GM18507 (cell line): Measurements from ENCODE around the gene OR5F1.

Experiments
- DNase-seq: peaks from one replicate; pipeline ENCODE4 v3.0.0; 2011; ENCODE audit warnings: low read depth; ENCODE audit not compliant: insufficient read length; ENCODE audit errors: extremely low spot score
- FAIRE-seq: peaks from 2 replicates; lab custom pipeline; 2011; peaks lifted over from hg19 to GRCh38; lab: Jason Lieb, UNC

OR5F1 gene

DNA sequence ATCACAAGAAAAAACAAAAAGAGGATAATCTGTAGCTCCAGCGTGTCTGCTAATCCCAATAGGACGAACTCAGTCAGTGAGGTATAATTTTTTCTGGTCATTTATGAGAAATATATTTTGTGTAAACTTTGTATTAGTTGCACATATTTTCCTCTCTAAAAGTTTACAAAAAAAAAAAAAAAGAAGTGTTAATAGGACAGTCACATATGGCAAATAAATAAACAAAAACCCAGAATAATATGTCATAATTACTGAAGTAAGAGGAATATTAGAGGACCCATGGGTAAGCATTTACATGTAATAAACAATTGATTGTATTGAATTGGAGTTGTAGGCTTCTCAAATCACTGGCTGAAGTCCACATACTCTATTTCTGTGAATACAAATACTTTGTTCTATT lies at the start of gene OR5F1:
TSS of gene OR5F1 (minus strand) at position 101 of the 400 bp plus-strand sequence. CDS start at position 101, 0 bp downstream.
- DNase-seq: no peak
- FAIRE-seq: no peak

DNA sequence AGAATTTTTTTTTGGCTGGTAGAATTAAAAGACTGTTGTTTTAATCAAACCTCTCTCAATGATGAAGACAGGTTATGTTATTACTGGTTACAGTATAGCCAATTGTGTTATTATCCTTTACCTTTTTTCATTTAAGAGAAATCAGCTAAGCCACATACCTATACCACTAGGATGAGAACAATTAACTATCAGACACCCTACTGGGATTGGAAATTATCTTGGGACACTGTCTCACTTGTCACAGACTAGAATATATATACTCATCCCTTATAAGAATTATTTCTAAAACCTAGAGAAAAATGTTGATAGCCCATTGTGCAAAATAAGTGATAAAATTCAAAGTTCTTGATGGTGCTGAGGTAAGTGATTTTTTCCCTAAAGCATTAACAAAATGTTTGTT lies 32.9 kb upstream of the OR5F1 start, which contains the start of gene OR5AS1:
TSS of gene OR5AS1 (plus strand) at position 301 of the 400 bp plus-strand sequence. CDS start 2,765 bp downstream, outside the sequence.
- DNase-seq (no peak), FAIRE-seq (no peak)

DNA sequence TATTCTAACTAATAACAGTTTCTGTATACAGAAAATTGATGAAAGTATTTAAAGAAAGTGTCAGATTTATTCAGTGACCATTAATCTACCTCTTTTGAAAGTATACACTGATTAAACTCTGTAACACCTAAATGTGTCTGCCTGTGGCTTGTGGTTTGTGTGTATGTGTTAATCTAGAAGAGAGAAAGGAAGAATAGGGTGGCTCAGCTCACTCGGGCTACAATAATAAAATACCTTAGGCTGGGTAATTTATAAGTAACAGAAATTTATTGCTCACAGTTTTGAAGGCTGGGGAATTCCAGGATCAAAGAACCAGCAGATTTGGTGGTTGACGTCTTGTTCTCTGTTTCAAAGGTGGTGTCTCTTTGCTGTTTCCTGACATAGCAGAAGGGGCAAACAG lies 19.4 kb upstream of the OR5F1 start:
- DNase-seq (no peak), FAIRE-seq (no peak)

DNA sequence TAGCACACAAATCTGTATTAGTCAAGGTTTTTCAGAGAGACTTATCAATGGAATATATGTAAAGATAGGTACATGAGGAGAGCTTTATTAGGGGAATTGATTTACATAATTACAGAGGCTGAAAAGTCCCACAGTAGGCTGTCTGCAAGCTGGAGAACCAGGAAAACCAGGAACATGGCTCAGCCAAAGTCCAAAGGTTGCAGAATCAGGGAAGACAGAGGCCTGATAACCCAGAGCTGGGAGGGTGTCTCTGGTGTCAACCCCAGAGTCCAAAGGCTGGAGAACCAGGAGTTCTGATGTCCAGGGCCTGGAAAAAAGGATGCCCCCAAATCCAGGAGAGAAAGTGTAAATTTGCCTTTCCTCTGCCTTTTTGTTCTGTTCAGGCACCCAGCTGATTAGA lies 16.3 kb upstream of the OR5F1 start:
- no peak for FAIRE-seq
- DNase-seq: no peak

DNA sequence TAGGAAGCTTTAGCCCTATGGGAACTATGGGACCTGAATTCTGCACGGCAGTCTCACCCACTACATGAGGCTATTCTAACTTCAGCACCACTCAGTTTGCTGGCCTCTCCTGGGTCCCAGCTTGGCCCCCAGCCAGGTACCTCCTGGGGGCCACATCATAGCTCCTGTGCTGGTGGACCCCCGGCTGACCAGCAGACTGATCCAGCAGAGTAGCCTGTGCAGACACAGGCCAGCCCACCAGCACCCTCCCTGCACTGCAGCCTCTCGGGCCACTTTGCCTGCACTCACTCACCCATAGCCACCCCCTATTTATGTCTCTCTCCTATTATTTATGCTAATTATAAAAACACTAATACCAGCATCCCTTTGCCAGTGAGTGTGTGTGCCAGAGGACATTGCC lies 23.5 kb downstream of the OR5F1 start:
- no peak for FAIRE-seq
- DNase-seq: no peak

DNA sequence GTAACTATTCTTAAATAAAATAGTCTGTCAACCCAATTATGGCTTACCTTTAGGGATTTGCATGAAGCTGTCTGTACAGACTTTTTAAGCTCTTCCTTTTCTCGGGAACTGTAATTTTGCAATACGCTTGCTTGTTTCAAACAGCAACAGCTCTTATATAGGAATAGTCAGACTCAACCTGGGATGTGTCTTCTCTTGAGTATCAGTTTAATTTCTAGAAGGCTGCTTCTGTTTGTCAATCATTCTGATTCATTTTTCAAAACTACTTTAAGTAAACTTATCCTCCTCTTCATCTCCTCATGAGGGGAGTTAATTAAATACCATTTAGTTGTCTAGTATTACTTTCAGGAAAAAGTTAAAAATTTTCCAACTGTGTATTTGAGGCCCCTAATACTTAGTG lies 24.6 kb downstream of the OR5F1 start, which contains the start of gene OR10AG1:
TSS of gene OR10AG1 (minus strand) at position 101 of the 400 bp plus-strand sequence. CDS start at position 63, 38 bp downstream.
- no peak for FAIRE-seq
- DNase-seq: no peak

DNA sequence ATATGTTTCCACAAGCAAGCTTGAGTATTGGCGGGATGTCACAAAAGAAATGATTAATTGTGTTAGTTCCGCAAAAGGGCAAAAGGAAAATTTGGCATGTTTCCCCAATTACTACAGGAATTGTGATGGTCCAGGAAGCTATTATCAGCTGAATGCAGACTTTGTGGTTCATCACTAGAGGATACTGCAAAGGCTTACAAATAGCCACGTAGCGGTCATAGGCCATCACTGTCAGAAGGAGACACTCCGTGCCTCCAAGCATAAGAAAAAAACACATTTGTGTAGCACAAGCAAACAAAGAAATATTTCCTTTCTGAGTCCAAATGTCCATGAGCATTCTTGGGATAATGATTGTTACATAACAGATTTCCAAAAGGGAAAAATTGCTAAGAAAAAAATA lies 26.5 kb downstream of the OR5F1 start:
- FAIRE-seq (no peak), DNase-seq (no peak)

DNA sequence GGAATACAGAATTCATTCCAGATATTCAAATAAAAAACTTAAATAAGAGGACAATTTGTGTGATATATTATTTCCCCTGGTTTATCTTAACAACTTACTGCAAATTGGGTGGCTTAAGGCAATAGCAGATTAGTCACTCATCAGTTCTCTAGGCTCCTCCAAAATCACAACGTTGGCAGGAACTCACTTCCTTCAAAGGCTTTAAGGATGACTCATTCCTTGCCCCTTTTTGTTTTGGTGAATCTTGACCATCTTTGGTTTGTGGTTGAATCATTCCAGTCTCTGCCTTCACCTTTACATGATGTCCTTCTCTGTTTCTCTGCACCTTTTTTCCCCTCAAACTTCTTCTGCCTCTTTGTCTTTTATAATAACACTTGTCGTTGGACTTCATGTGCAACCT lies 28.0 kb downstream of the OR5F1 start:
- FAIRE-seq (no peak), DNase-seq (no peak)

DNA sequence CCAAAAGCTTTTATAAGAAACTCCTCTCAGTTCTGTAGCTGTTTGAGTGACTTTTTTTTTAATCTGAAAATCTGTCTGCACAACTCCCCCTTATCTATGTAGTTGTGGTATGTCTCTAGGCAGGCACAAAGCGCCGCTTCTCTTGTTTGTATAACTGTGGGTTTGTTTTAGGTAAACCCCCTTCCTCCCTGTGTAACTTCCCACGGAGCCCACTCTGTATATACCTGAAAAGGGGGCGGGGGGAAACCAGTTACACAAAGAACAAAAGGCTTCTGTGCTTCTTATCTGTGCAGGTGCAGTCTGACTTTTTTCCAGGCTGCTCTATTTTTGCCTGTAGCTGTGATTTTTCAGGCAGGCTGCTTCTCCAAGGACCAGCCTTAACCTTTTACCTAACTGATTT lies 37.9 kb downstream of the OR5F1 start:
- FAIRE-seq: no peak

DNA sequence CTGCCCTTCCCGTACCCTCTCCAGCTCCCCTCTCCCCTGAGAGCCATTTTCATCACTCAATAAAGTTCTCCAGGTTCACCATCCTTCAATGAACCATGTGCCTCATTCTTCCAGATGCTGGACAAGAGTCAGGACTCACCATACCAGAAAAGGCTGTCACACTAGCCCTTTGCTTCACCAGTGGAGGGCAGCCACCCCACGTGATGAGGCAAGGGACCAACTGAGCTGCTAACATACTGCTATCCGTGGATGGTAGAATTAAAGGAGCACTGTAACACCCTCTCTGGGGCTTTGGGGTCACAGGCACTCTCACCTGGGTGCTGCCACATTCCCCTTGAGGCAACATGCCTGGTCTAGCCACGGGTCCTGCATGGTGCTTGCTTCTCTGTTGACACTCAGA lies 45.1 kb downstream of the OR5F1 start:
- no peak for FAIRE-seq
- DNase-seq: no peak

More for the DNA sequence above, 37.9 kb downstream of the OR5F1 start:
- DNase-seq: no peak
